B cell (primary cell): ENCODE results near the gene GRIK2.

ENCODE experiments used
- EZH2 ChIP-seq: IDR thresholded peaks from 2 replicates; pipeline ENCODE4 v1.6.1; 2012; ENCODE audit warnings: borderline replicate concordance, low read depth, mild to moderate bottlenecking, moderate library complexity, low read length; ENCODE audit not compliant: insufficient read depth, poor library complexity, severe bottlenecking
- TF ChIP-seq, protein P1 (sequence below): fragments of 200-600 bp; IDR thresholded peaks from one replicate; pipeline ENCODE4 v1.8.0; 2022; ENCODE audit warnings: antibody characterized with exemption, mild to moderate bottlenecking

DNA sequence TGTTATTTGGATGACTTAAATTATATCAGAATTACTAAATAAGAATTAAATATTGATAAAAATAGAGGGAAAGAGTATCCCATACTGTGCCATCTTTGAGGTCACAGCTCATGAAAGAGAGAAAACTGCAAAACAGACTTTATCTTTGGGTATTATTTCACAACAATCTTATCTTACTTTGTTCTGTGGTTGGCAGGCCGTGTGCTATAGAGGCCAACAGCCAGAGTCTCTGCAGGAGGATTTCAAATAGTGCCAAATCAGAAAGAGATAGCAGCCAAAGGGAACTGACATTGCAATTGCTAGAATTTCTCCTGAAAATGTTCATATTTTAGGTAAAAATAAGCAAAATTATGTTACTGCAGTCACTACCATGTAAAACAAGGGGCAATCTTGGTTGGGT is 354.2 kb downstream of the GRIK2 start:
- TF ChIP-seq, protein P1, sequence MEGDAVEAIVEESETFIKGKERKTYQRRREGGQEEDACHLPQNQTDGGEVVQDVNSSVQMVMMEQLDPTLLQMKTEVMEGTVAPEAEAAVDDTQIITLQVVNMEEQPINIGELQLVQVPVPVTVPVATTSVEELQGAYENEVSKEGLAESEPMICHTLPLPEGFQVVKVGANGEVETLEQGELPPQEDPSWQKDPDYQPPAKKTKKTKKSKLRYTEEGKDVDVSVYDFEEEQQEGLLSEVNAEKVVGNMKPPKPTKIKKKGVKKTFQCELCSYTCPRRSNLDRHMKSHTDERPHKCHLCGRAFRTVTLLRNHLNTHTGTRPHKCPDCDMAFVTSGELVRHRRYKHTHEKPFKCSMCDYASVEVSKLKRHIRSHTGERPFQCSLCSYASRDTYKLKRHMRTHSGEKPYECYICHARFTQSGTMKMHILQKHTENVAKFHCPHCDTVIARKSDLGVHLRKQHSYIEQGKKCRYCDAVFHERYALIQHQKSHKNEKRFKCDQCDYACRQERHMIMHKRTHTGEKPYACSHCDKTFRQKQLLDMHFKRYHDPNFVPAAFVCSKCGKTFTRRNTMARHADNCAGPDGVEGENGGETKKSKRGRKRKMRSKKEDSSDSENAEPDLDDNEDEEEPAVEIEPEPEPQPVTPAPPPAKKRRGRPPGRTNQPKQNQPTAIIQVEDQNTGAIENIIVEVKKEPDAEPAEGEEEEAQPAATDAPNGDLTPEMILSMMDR, result no peak
- no peak for TF ChIP-seq EZH2
